GM21526 (cell line): Measurements from ENCODE around the gene CCDC80.

Experiments
- ATAC-seq: cut with Tn5 transposase; IDR thresholded peaks from one replicate; pipeline ENCODE4 v1.9.1; 2021; ENCODE audit warnings: moderate library complexity; ENCODE audit not compliant: unreplicated experiment, low FRiP score

CCDC80 gene

GRCh38 chr3:112640930-112641801, at the start of gene CCDC80:
TSS of gene CCDC80 (minus strand) at chr3:112641143. CDS start at chr3:112639905, 1,238 bp downstream.
- no peak for ATAC-seq

- ATAC-seq, result no peak
Observed at GRCh38 chr3:112689989-112690388, 49.0 kb upstream of the CCDC80 start.

GRCh38 chr3:112689385-112689784, 48.4 kb upstream of the CCDC80 start:
- ATAC-seq, result no peak

- ATAC-seq, result no peak
Observed at GRCh38 chr3:112688819-112689218, 47.9 kb upstream of the CCDC80 start.

GRCh38 chr3:112688085-112688769, 47.3 kb upstream of the CCDC80 start:
- ATAC-seq, result no peak

- no peak for ATAC-seq
Observed at GRCh38 chr3:112687616-112688015, 46.7 kb upstream of the CCDC80 start.

GRCh38 chr3:112687211-112687610, 46.3 kb upstream of the CCDC80 start:
- ATAC-seq, result no peak

GRCh38 chr3:112685956-112686799, 45.2 kb upstream of the CCDC80 start:
- ATAC-seq, result no peak

- no peak for ATAC-seq
Observed at GRCh38 chr3:112685420-112685819, 44.5 kb upstream of the CCDC80 start.

- no peak for ATAC-seq
Observed at GRCh38 chr3:112682361-112682760, 41.4 kb upstream of the CCDC80 start.

- ATAC-seq, result no peak
Observed at GRCh38 chr3:112681822-112682325, 40.9 kb upstream of the CCDC80 start.

GRCh38 chr3:112676659-112677234, 35.8 kb upstream of the CCDC80 start:
- peak; percentile 99 for ATAC-seq

- ATAC-seq, result no peak
Observed at GRCh38 chr3:112675943-112676535, 35.1 kb upstream of the CCDC80 start.

- no peak for ATAC-seq
Observed at GRCh38 chr3:112675349-112675748, 34.4 kb upstream of the CCDC80 start.

- no peak for ATAC-seq
Observed at GRCh38 chr3:112672716-112673541, 32.0 kb upstream of the CCDC80 start.

- no peak for ATAC-seq
Observed at GRCh38 chr3:112671930-112672715, 31.2 kb upstream of the CCDC80 start.

- ATAC-seq, result no peak
Observed at GRCh38 chr3:112670824-112671223, 29.9 kb upstream of the CCDC80 start.

GRCh38 chr3:112667599-112667998, 26.7 kb upstream of the CCDC80 start:
- no peak for ATAC-seq
